ENCODE measurements around the gene CORO1C.

The CORO1C gene

DNA sequence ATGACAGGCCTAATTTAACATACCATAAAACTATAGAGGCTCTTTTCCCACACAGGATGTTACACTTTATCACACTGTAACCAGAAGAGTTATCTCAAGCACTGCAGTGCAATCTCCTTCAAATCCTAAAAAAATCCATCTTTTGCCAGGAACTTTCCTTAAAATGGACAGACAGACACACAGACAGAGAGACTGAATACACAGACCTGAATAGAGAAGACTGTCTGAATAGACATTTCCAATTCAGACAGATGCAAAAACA lies 6.5 kb downstream of the CORO1C start:
- DNase-seq (ENCODE audit: low read depth in 2 of 2), result no peak

DNA sequence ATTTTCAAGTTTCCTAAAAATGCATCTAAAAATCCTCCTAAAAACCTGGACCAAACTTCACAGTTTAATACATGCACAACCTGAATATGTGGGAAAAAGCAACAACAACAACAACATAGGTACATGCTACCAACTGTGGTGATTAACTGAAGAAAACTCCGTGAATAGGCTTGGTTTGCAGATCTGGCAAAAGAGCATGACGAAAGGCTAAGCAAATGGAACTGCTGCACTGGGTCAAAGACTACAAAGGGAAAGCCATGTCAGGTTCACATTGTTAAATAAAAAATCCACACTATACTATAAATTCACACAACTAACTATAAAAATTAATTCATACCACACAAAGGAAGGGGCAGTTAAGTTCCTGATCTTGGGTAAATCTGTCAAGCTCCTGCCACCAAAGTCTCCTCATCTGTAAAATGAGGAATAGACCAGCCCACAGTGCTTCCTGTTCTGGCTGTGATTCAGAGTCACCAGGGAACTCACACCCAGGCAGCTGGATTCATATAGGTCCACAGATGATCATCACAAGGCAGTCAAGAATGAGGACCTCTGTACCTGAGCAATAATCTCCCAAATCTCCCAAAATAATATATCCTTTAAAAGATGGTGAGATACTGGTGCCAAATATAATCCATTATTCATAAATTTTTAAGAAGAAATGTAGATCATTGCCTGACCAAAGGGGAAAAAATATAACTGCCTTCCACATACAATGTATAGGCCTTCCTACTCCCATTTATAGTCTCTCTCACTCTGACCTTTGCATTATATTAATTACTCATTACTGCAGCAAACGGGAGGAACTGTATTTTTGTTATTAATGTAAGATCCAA lies 7.0 kb downstream of the CORO1C start:
- DNase-seq (ENCODE audit: low read depth in 2 of 2), result no peak

DNA sequence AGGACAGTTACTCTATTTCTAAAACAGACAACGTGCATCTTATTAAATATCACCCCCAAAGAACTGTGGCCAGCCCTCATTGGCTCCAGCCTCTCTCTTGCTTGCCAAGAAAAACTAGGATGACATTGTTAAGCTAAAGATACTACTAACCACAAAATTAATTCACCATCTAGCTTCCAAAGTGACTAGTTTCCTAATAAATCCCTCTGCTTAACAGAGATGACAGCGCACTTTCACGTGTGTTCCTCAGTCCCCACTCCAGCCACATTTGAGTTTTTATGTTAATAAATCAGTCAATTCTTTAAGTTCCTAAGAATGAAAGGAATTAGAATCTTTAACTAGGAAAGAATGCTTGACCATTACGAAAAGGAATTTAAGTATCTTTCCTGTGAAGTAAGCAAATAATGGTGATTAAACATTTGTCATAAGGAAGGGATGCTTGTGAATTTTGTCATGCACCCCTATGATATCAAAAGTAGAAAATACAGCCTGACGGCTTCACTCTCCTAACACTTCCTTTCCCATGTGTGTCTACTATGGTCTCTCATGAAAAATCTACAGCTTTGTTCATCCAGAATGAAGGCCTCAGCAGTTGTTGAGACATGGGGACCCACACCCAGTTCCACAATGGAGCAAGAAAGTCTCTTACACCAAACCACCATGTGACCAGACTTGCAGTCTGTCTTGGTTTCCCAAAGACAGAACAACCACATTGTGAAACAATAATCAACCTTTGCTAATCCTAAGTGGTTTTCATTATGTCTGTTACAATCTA lies 8.1 kb downstream of the CORO1C start:
- DNase-seq (ENCODE audit: low read depth in 2 of 2), result peak; percentile 94 to 95

DNA sequence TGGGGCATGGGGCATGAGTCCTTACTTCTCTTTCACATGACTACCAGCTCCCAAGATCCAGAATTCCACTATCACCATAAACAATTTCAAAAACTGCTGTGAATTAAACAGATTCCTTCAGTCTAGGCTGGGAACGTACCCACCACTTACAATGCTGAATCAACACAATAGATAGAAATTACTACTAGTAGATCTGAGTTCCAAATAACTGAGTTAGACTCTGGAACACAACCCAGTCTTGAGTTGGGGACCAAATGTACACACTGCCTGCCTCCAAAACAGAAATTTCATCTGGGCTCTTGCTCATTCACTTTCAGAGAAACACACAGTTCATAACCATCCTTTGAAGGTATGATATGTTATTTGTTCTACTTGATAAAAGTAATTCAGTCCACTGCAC lies 8.9 kb downstream of the CORO1C start:
- DNase-seq (ENCODE audit: low read depth in 2 of 2), result no peak

DNA sequence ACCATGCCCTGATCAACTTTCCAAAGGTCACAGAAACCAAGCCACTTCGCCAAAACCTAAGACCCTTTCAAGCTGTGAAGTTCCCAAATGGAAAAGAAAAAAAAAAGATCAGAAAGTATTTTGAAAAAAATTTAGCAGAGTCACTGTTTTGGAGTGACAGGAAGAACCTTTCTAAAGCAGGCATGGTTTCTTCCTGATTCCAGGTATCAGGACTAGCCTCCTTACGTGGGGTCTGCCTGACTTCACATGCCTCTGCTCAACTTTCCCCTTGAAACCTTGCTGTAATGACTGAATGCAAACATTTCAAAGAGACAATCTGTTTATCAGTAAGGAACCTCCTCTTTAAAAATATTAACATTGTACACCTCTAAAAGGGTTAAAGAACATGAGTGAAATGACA lies 9.5 kb downstream of the CORO1C start:
- DNase-seq (ENCODE audit: low read depth in 2 of 2), result no peak

DNA sequence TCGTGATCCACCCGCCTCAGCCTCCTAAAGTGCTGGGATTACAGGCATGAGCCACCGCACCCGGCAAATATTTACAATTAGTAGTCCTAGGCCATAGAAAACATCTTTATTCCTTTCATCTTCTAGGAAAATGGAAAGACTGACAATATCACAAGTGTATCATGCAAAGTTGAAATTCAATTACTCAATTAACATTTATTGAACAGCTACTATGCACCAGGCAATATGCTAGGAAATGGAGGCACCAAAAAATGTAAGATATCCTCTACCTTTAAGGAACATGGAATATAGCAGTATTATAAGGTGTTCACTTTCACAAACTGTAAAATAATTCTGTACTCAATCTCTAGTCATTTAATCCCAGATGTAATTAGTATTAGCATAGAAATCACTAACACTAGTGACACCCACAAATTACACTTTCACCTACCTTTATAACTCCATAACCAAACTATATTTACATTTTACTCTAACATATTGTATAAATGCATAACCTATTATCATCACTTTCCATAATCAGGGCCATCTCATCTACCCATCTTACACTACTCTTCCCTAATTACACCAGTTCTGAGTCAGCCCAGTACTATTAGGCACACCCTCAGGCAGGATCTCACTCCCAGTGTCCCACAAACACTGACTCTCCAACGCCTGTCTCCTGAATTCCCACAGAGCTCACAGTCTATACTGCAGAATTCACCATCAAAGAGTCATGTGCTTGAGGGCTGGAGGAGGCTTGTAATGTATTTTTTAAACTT lies 10.4 kb downstream of the CORO1C start:
- no peak for DNase-seq (ENCODE audit: low read depth in 2 of 2)

DNA sequence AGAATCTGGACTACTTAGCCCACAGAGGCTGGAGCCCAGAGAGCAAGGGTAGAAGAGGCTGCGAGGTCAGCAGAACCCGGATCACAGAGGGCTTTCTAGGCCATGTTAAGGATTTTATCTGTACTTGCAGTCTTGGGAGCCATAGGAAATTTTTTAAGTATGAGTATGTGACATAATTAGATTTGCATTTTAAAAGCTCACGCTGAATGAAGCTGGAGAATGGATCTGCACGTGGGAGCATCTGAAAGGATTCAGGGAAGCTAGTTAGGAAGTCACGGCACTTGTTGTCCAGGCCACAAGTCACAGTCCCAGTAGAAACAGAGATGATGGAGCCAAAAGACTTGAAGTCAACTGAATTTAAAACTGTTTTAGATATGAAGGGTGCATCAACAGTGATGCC lies 14.1 kb downstream of the CORO1C start:
- no peak for DNase-seq (ENCODE audit: low read depth in 2 of 2)

DNA sequence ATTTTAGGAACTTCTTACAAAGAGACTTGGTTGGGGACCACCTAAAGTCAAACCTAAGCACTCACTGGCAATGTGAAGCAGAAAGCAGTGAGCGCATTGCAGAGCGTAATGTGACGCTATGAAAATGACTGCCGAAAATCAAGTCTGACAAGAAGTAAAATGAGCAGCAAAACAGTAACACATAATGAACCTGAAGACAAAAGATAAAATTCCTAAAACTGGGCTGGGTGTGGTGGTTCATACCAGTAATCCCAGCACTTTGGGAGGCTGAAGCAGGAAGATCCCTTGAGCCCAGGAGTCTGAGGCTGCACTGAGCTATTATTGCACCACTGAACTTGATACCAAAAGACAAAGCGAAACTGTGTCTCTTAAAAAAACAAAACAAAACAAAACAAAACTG lies 16.5 kb downstream of the CORO1C start:
- no peak for DNase-seq (ENCODE audit: low read depth in 2 of 2)

DNA sequence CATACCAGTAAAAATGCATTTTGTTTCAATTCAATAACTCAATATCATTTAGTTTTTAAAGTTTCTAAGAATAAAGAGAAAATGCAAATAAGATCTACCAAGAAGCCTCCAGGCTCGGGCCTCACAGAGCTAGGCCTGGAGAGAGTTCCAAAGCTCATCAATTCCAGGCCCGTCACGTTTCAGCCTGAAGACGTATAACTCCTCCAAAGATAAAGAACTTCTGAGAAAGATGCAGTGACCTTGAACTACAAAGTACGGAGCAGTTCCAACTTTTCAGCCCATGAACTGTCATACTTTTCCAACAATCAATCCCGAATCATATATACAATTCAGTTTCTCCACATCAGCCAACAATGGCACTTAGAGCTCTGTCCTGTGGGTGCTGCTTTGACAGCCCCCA lies 17.8 kb downstream of the CORO1C start:
- DNase-seq (ENCODE audit: low read depth in 2 of 2), result no peak

DNA sequence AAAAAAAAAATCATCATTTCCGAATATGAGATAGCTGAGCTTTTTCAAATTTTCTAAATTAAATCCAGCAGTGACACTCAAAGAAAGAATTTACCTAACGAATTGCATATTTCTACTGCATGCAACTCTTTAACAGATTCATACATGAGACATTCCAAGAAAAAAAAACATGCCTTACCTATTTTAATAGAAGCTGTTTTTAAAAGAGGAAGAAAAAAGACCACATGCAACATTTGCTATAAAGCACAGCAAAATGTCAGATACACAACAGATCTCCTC lies 18.5 kb downstream of the CORO1C start:
- no peak for DNase-seq (ENCODE audit: low read depth in 2 of 2)

DNA sequence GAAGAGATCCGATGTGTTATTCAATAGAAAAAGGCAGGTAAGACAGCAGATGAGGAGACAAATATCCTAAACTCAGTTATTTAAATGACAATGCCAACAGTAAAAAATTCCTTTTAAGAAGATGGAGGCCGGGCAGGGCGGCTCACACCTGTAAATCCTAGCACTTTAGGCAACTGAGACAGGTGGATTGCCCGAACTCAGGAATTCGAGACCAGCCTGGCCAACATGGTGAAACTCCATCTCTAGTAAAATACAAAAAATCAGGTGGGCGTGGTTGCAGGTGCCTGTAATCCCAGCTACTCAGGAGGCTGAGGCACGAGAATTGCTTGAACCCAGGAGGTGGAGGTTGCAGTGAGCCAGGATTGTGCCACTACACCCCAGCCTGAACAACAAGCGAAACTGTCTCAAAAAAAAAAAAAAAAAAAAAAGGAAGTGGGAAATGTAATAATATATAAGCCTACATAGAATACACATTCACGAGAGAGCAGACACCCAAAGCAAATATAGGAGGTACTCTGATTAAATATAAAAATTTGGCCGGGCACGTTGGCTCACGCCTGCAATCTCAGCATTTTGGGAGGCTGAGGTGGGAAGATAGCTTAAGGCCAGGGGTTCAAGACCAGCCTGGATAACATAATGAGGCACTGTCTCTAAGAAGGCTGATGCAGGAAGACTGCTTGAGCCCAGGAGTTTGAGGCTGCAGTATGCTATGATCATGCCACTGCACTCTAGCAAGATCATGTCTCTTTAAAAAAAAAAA lies 19.0 kb downstream of the CORO1C start:
- no peak for DNase-seq (ENCODE audit: low read depth in 2 of 2)

DNA sequence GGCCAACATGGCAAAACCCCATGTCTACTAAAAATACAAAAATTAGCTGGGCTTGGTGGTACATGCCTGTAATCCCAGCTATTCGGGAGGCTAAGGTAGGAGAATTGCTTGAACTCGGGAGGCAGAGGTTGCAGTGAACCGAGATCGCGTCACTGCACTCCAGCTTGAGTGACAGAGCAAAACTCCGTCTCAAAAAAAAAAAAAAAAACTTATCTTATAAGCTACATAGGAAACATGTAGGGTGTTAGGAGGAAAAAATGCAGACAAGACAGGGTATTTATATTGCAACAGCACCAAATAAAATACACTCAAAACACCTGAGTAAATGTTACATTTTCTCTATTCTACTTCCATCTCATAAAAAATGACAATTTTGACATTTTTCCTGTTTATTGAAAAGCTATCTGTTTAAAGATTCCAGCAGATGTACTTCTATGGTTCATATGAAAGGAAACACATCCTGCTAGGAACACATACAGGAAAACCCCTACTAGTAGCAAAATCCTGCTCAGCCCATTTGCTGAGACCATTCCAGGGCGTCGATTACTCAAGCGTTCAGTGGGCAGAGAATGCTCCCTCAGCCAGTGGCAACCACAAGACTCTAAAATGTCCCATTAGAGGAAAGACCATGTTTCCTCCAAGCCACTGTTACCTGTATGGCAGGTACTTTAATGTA lies 19.7 kb downstream of the CORO1C start:
- no peak for DNase-seq (ENCODE audit: low read depth in 2 of 2)

DNA sequence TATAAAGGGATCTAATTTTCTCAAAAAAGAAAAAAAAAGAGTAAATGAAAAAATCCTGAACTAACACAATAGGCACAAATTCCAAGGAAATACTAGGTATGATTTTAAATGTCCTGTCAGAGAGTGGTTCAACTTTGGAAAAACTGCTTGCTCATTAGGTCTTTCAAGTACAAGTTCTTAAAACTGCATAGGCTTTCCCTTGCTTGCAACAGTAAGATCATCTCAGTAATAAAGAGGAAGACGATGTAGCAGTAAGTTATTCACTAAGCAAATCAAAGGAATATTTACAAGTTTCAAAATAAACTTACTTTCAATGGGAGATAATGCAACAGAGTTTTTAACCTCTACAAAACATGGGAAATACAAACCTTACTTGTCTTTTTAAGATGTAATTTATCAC lies 21.6 kb downstream of the CORO1C start:
- DNase-seq (ENCODE audit: low read depth in 2 of 2), result no peak

DNA sequence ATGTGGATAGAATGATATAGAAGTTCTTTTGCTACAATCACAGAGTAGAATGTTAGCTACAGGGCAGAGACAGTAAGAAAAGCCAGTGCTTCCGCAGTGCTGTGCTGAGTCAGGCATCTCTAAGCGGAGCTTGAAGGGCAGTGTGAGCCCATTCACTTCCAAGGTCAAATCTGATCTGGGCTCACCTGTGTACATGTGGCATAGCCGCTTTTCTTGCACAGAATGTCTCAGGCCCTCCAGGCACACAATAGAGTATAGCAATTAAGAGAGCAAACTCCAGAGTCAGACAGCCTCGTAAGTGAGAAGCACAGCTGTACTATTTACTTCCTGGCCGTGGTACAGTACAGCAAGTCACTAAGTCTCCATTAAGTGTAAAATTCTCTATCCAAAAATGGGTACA lies 26.8 kb downstream of the CORO1C start:
- no peak for DNase-seq (ENCODE audit: low read depth in 2 of 2)

DNA sequence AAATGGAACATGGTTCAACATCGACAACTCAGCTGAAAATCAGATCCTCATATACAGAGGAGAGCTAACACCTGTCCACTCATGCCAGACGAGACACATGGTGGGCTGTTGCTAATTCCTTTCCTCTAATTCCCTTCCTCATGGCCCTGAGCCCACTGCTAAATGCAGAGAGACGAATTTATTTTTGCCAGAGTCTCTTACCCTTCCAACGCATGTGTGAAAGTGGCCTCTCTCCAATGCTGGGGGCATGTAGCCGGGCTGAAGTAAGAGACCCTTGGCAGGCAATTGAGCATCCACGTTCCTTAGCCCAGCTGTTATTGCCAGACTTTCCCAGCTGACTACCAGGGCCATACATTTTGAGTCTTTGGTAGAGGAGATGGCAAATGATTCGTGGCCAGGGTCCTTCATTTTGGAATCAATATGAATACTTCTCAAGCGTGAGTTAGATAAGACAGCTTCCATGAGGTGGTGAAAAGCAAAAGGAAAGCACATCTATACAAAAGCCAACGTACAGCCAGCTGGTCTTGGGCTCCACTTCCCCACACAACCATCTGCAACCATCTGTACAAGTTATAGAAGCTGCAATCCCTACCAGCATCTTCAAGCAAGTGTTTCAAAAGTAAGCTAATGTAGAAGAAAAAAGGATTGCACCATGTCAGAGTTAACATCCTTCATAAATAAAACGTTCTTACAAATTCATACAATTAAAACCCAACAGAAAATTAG lies 28.6 kb downstream of the CORO1C start:
- DNase-seq (ENCODE audit: low read depth in 2 of 2), result no peak

DNA sequence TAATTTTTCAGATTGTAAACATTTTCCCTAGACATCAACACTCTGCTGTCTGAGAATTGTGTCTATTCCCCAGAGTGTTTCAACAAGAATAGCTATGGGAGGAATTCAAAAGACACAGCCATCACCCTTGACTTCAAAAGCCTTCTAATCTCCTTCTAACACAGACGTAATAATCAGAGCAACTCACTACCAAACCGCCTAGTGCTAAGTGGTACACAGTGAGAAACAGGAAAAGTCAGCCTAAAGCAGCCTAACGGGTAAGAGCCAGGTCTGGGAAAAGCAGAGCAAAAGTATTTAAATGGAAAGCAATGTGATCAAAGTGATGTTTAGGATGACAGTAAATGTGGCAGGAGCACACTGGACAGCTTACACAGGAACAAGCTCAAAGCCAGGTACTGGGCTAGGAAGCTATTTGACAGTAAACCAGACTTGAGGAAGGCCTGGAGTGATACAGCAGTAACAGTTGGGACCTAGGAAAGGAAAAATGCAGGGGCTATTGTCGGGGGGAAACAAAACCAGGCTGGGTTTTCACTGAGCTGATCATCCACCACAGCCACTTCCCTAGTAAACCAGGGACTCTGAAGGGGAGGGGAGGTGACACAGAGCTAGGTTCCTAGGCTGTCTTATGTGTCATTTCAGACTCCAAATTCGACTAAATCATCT lies 29.4 kb downstream of the CORO1C start:
- DNase-seq (ENCODE audit: low read depth in 2 of 2), result no peak

DNA sequence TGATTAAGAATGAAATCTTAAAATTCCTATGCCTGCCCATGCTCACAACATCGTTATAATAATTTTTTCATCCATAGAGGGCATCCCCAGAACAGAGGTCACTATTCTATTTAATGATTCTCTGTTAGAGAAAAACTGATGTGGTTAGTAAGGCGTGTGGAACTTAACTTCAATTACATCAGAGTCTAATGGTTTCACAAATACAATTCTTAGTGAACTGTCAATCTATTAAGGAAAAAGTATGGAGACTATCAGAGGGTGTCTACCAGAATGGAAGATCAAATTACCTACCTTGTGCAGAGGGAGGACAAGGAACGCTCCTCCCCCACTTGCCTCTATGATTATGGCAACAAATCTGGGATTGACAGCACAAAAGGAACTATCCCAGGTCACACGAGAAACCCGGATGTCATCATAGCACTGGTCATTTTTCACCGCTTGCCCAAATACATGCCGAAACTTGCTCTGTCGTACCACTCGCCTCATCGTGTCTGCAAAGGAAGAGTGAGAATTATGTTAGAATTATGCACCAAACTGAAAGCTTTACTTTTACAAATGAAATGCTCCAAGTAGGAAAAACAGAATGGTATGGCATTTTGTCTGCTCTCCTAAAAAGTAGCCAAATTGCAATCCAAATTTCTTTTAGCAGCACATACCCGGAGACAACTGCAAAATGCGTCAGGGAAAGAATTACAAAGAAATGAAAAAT lies 30.3 kb downstream of the CORO1C start:
- DNase-seq (ENCODE audit: low read depth in 2 of 2), result no peak

DNA sequence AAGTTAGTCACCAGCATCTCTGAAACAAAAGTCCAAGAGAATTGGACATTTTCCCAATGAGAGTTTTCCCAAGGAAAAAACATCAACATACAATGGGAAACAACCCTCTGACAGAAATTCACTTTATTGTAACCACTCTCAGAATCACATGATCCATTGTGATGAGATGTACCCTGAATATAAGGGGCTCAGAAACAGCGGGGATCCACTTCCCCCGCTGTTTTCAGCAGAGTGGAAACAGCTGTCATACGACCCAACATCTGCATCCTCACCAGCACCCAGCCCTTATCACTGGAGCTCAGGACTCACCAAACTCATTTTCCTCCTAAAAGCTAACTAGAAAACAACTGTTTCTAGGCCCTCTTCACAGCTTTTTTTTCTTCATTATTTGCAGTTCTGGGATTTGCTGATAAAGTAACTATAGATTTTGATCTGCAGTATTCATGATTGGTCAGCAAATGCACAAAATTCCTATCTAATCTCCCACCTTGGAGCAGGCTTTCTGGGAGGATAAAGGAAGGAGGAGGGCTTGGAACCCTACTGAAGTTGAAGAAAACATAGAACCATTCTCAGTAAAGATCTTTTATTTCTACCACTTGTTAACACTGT lies 31.3 kb downstream of the CORO1C start:
- DNase-seq (ENCODE audit: low read depth in 2 of 2), result no peak

DNA sequence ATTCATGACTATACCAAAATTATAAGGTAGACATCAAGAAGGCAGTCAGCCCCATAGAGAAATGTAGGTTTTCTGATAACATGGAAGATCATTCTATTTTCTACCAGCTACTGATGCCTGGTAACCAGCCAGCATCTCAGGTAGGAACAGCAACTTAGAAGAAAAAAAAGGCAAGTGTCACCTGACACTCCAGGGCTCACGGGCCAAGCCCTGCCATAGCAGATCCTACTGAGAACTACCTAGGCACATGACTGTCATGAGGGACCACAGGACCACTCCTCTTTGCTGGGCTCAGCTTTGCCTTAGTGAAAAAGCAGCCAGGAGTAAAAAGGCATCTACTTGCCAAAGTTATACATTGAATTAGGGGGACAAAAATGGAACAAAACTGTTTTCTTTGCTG lies 33.4 kb downstream of the CORO1C start:
- no peak for DNase-seq (ENCODE audit: low read depth in 2 of 2)

DNA sequence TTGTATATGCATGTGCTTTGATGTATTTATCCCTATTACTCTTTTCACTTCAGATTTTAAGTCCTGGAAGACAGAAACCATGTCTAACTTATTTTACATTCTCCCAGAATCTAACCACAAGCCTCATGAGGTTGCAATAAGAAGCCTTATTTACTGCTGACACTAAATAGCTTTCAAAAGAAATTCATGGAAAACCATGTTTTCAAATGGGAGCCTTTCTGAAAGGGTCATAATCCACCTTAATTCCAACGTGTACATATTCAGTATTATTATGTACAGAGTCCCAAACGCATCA lies 34.4 kb downstream of the CORO1C start:
- DNase-seq (ENCODE audit: low read depth in 2 of 2), result no peak

Measured in fibroblast of skin of left quadriceps (primary cell).